ENCODE data around the gene RPS2.

Gene RPS2

GRCh38 chr16:1959269-1960039 is 5.2 kb downstream of the RPS2 start, which contains the start of gene NDUFB10 (continued):
- TF ChIP-seq ZNF600 (tag by site-specific recombination; IDR thresholded peaks at IDR 0.05) (0 out of 2 replicates have a peak, but pooled peaks have one; percentile 69), ZNF223 (tag by site-specific recombination; IDR thresholded peaks at IDR 0.05) (no peak), ZBTB48 (tag by site-specific recombination; IDR thresholded peaks at IDR 0.05) (peak; percentile 69; the same call in 1 of the 2 replicates), SP3 (tag by site-specific recombination; IDR thresholded peaks at IDR 0.05) (peak; percentile 51), ZNF654 (tag by site-specific recombination; IDR thresholded peaks at IDR 0.05; ENCODE audit: low read depth) (no peak), ZFP37 (tag by site-specific recombination; IDR thresholded peaks at IDR 0.05) (0 out of 2 replicates have a peak, but pooled peaks have one; percentile 43), IKZF3 (tag by site-specific recombination; IDR thresholded peaks at IDR 0.05) (no peak), ZNF664 (tag by site-specific recombination; IDR thresholded peaks at IDR 0.05) (no peak), ZNF292 (tag by site-specific recombination; IDR thresholded peaks at IDR 0.05; ENCODE audit: borderline replicate concordance, low read depth) (no peak), ZSCAN30 (tag by site-specific recombination; IDR thresholded peaks at IDR 0.05) (peak; percentile 72; the same call in 1 of the 2 replicates), SCRT2 (tag by site-specific recombination; IDR thresholded peaks at IDR 0.05) (no peak), ZNF155 (tag by site-specific recombination; IDR thresholded peaks at IDR 0.05) (no peak), ZNF776 (tag by site-specific recombination; IDR thresholded peaks at IDR 0.05; ENCODE audit: borderline replicate concordance) (no peak), KLF7 (tag by site-specific recombination; IDR thresholded peaks at IDR 0.05; ENCODE audit: borderline replicate concordance) (no peak; the same call in 1 of the 2 replicates), ZNF175 (tag by site-specific recombination; IDR thresholded peaks at IDR 0.05) (no peak), ZNF221 (tag by site-specific recombination; IDR thresholded peaks at IDR 0.05; ENCODE audit: borderline replicate concordance) (no peak), ZSCAN18 (tag by site-specific recombination; IDR thresholded peaks at IDR 0.05) (no peak), ZNF266 (tag by site-specific recombination; IDR thresholded peaks at IDR 0.05; ENCODE audit: low read depth) (no peak), ZNF555 (tag by site-specific recombination; conservative IDR thresholded peaks at IDR 0.05) (no peak), ZNF549 (tag by site-specific recombination; IDR thresholded peaks at IDR 0.05) (no peak), ZNF677 (tag by site-specific recombination; IDR thresholded peaks at IDR 0.05) (no peak), KLF16 (tag by site-specific recombination; IDR thresholded peaks at IDR 0.05) (peak; percentile 59; the same call in 1 of the 2 replicates), ZBTB11 (tag by site-specific recombination; conservative IDR thresholded peaks at IDR 0.05; ENCODE audit: low read depth) (peak; percentile 68), ZNF391 (tag by site-specific recombination; IDR thresholded peaks at IDR 0.05; ENCODE audit: borderline replicate concordance, low read depth) (0 out of 2 replicates have a peak, but pooled peaks have one; percentile 21), ZNF658 (tag by site-specific recombination; IDR thresholded peaks at IDR 0.05) (no peak), GLI4 (tag by site-specific recombination; IDR thresholded peaks at IDR 0.05) (0 out of 2 replicates have a peak, but pooled peaks have one; percentile 47), ZNF544 (tag by site-specific recombination; IDR thresholded peaks at IDR 0.05) (no peak), ZNF768 (tag by site-specific recombination; IDR thresholded peaks at IDR 0.05) (no peak)
- TF ChIP-seq, protein P1, sequence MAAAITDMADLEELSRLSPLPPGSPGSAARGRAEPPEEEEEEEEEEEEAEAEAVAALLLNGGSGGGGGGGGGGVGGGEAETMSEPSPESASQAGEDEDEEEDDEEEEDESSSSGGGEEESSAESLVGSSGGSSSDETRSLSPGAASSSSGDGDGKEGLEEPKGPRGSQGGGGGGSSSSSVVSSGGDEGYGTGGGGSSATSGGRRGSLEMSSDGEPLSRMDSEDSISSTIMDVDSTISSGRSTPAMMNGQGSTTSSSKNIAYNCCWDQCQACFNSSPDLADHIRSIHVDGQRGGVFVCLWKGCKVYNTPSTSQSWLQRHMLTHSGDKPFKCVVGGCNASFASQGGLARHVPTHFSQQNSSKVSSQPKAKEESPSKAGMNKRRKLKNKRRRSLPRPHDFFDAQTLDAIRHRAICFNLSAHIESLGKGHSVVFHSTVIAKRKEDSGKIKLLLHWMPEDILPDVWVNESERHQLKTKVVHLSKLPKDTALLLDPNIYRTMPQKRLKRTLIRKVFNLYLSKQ (tag by site-specific recombination; IDR thresholded peaks at IDR 0.05; ENCODE audit: borderline replicate concordance) = no peak
- TF ChIP-seq, protein P2, sequence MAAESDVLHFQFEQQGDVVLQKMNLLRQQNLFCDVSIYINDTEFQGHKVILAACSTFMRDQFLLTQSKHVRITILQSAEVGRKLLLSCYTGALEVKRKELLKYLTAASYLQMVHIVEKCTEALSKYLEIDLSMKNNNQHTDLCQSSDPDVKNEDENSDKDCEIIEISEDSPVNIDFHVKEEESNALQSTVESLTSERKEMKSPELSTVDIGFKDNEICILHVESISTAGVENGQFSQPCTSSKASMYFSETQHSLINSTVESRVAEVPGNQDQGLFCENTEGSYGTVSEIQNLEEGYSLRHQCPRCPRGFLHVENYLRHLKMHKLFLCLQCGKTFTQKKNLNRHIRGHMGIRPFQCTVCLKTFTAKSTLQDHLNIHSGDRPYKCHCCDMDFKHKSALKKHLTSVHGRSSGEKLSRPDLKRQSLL (tag by site-specific recombination; IDR thresholded peaks at IDR 0.05) = peak; percentile 7; the same call in 1 of the 2 replicates
- TF ChIP-seq, protein P3, sequence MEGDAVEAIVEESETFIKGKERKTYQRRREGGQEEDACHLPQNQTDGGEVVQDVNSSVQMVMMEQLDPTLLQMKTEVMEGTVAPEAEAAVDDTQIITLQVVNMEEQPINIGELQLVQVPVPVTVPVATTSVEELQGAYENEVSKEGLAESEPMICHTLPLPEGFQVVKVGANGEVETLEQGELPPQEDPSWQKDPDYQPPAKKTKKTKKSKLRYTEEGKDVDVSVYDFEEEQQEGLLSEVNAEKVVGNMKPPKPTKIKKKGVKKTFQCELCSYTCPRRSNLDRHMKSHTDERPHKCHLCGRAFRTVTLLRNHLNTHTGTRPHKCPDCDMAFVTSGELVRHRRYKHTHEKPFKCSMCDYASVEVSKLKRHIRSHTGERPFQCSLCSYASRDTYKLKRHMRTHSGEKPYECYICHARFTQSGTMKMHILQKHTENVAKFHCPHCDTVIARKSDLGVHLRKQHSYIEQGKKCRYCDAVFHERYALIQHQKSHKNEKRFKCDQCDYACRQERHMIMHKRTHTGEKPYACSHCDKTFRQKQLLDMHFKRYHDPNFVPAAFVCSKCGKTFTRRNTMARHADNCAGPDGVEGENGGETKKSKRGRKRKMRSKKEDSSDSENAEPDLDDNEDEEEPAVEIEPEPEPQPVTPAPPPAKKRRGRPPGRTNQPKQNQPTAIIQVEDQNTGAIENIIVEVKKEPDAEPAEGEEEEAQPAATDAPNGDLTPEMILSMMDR (tag by site-specific recombination; IDR thresholded peaks at IDR 0.05) = peak; percentile 80
